Esophagus muscularis mucosa (tissue), 4 donors: ENCODE data around the gene SLC22A17. TPM values are rescaled to one million over a fixed set of nuclear protein-coding genes. Genes with fewer than 3 reads are reported as not detected.
A peak's percentile ranks its signal among the peaks of the same experiment; 100 is the strongest.

ENCODE experiments used
- DNase-seq: peaks from one replicate; pipeline ENCODE4 v3.0.0-alpha.2; 2017; ENCODE audit errors: extremely low spot score
- H3K27ac ChIP-seq, 4 donors: fragments of 200-600 bp; sonication (generic); replicated peaks in 1 of 4; 1 replicate in 3 of 4; 2 replicates in 1 of 4; pipeline ENCODE4 v1.5.1; 2016 to 2019; ENCODE audit warnings: mild to moderate bottlenecking in 1 of 4
- H3K27me3 ChIP-seq, 4 donors: fragments of 200-600 bp; sonication (generic); one replicate each; pipeline versions ENCODE4 v1.5.1 to v1.6.0; 2016 to 2019
- H3K36me3 ChIP-seq, 4 donors: fragments of 200-600 bp; sonication (generic); one replicate each; pipeline ENCODE4 v1.5.1; 2016 to 2019
- H3K4me1 ChIP-seq, 4 donors: fragments of 200-600 bp; sonication (generic); one replicate each; pipeline ENCODE4 v1.5.1; 2016 to 2019
- H3K4me3 ChIP-seq, 4 donors: fragments of 200-600 bp; sonication (generic); 1 replicate in 2 of 4; 2 replicates in 2 of 4; pipeline ENCODE4 v1.5.1; 2016 to 2019; ENCODE audit warnings: mild to moderate bottlenecking in 4 of 4, moderate library complexity in 1 of 4
- H3K9me3 ChIP-seq, 4 donors: fragments of 200-600 bp; sonication (generic); 1 replicate in 3 of 4; 2 replicates in 1 of 4; pipeline ENCODE4 v1.5.1; 2016 to 2019
- EP300 ChIP-seq: sonication (generic); formaldehyde crosslinking; IDR thresholded peaks from one replicate; pipeline ENCODE4 v1.6.1; 2017; ENCODE audit warnings: antibody characterized with exemption
- POLR2A ChIP-seq: fragments of 450-650 bp; IDR thresholded peaks from one replicate; pipeline ENCODE4 v1.6.1; 2017; ENCODE audit warnings: antibody characterized with exemption, moderate library complexity, mild to moderate bottlenecking, low read depth
- POLR2AphosphoS5 ChIP-seq, 2 donors: sonication (generic); formaldehyde crosslinking; IDR thresholded peaks; one replicate each; pipeline ENCODE4 v1.6.1; 2017; ENCODE audit warnings: antibody characterized with exemption in 2 of 2
- WGBS: methylation state at CpG from one replicate; pipeline ENCODE4 v1.1.5; 2018; 5-methylcytosine and 5-hydroxymethylcytosine counted together
- intact Hi-C: fragments of 100-400 bp; cut with DNase I; formaldehyde crosslinking; loops from one replicate; pipeline ENCODE4 v1.15.1; 2023
- total RNA-seq, 4 donors: library from RNA; depleted of rRNA; stranded (reverse); fragments of >200 nt; gene quantifications; one replicate each; pipeline versions ENCODE4 v1.1.0 to v1.2.1, GENCODE V29; 2016
- TF ChIP-seq, protein P1 (sequence below), 3 experiments: fragments of 200-600 bp in 2 of 3; fragments of 450-650 bp in 1 of 3; sonication (generic) in 2 of 3; IDR thresholded peaks; one replicate each; pipeline ENCODE4 v1.5.1; 2017 to 2019; ENCODE audit warnings: antibody characterized with exemption in 3 of 3, mild to moderate bottlenecking in 2 of 3, moderate library complexity in 1 of 3

The SLC22A17 gene
- total RNA-seq, 4 donors from 2014 or later: 12.5 to 36.9 (median 24.9) TPM

DNA sequence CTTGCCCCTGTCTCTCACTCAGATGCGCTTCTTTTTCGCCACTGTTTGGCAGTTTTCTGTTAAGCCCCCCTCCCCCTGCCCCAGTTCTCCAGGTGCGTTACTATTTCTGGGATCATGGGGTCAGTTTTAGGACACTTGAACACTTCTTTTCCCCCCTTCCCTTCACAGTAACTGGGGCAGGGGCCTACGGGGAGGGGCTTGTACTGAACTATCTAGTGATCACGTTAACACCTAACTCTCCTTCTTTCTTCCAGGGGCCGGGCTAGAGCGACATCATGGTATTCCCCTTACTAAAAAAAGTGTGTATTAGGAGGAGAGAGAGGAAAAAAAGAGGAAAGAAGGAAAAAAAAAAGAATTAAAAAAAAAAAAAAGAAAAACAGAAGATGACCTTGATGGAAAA is 27.7 kb downstream of the SLC22A17 start:
- Histone ChIP-seq H3K4me3 (no peak overlapping the region), H3K27ac (no peak overlapping the region), H3K27me3 (no peaks in the 10 kb centered on the region), H3K4me1 (peaks cover 16 to 36% (median 26%) of the 10 kb centered on the region in 4 donors), H3K9me3 (no peaks in the 10 kb centered on the region), H3K36me3 (peaks cover 16 to 38% (median 32%) of the 10 kb centered on the region in 4 donors)
- TF ChIP-seq POLR2AphosphoS5 (IDR thresholded peaks at IDR 0.05) (no peak), POLR2A (no peak), EP300 (no peak)
- TF ChIP-seq, protein P1, sequence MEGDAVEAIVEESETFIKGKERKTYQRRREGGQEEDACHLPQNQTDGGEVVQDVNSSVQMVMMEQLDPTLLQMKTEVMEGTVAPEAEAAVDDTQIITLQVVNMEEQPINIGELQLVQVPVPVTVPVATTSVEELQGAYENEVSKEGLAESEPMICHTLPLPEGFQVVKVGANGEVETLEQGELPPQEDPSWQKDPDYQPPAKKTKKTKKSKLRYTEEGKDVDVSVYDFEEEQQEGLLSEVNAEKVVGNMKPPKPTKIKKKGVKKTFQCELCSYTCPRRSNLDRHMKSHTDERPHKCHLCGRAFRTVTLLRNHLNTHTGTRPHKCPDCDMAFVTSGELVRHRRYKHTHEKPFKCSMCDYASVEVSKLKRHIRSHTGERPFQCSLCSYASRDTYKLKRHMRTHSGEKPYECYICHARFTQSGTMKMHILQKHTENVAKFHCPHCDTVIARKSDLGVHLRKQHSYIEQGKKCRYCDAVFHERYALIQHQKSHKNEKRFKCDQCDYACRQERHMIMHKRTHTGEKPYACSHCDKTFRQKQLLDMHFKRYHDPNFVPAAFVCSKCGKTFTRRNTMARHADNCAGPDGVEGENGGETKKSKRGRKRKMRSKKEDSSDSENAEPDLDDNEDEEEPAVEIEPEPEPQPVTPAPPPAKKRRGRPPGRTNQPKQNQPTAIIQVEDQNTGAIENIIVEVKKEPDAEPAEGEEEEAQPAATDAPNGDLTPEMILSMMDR (IDR thresholded peaks at IDR 0.05): no peak
- WGBS: 77% methylated on average over 7 of the region's 7 CpGs
- DNase-seq: no peak
- intact Hi-C loops: loop anchor here (5.0 kb wide), 2 partner anchors 142 to 232 kb away; partner anchors contain the start of genes NGDN and THTPA

DNA sequence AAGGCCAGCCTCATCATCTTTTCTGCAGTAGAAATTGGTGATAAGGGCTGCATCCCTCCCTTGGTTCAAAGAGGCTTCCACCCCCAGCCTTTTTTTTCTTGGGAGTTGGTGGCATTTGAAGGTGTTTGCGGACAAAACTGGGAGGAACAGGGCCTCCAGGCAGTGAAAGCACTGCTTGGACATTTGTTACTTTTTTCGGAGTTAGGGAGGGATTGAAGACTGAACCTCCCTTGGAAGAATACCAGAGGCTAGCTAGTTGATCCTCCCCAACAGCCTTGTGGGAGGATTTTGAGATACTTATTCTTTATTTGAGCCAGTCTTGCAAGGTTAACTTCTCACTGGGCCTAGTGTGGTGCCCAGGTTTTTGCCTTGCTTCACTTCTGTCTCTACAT is 28.2 kb downstream of the SLC22A17 start:
- H3K4me1 ChIP-seq: peaks cover 16 to 36% (median 27%) of the 10 kb centered on the region in 4 donors
- intact Hi-C loops: loop anchor here (5.0 kb wide), 1 partner anchor 233 kb away; the partner anchor contains the start of gene THTPA
- DNase-seq: no peak
- H3K36me3 ChIP-seq: peaks cover 16 to 38% (median 32%) of the 10 kb centered on the region in 4 donors
- H3K27ac ChIP-seq: no peak overlapping the region
- no peaks in the 10 kb centered on the region for H3K27me3 ChIP-seq
- no peak overlapping the region for H3K4me3 ChIP-seq
- 50% methylated on average over 1 of the region's 2 CpGs for WGBS
- TF ChIP-seq, protein P1 (IDR thresholded peaks at IDR 0.05): no peak
- TF ChIP-seq EP300 (no peak), POLR2AphosphoS5 (IDR thresholded peaks at IDR 0.05) (no peak), POLR2A (no peak)
- no peaks in the 10 kb centered on the region for H3K9me3 ChIP-seq

DNA sequence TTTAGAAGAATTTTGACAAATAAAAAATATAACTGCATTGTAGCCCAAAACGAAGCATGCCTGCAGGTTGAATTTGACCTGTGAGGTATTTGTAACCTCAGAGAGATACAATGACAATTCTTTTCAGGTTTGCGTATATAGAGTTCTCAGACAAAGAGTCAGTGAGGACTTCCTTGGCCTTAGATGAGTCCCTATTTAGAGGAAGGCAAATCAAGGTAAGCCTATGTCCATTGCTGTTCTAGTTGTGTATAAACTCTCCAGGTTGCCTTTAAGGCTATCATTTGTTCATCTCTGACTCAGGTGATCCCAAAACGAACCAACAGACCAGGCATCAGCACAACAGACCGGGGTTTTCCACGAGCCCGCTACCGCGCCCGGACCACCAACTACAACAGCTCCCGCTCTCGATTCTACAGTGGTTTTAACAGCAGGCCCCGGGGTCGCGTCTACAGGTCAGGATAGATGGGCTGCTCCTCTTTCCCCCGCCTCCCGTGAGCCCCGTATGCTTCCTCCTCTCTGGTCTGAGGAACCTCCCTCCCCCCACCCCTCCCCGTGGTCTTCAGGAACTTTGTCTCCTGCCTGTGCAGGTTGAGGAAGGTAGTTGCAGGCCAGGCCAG is 28.7 kb downstream of the SLC22A17 start:
- Histone ChIP-seq H3K27ac (no peak overlapping the region), H3K36me3 (peaks cover 16 to 38% (median 32%) of the 10 kb centered on the region in 4 donors), H3K9me3 (no peaks in the 10 kb centered on the region), H3K4me1 (peaks cover 16 to 36% (median 27%) of the 10 kb centered on the region in 4 donors), H3K4me3 (no peak overlapping the region), H3K27me3 (no peaks in the 10 kb centered on the region)
- WGBS: 77% methylated on average over 18 of the region's 18 CpGs
- no peak for TF ChIP-seq POLR2AphosphoS5 (IDR thresholded peaks at IDR 0.05)
- TF ChIP-seq, protein P1 (IDR thresholded peaks at IDR 0.05): no peak
- no peak for TF ChIP-seq POLR2A
- TF ChIP-seq EP300: no peak
- DNase-seq: no peak
- intact Hi-C loops: loop anchor here (5.0 kb wide), 1 partner anchor 233 kb away; the partner anchor contains the start of gene THTPA

DNA sequence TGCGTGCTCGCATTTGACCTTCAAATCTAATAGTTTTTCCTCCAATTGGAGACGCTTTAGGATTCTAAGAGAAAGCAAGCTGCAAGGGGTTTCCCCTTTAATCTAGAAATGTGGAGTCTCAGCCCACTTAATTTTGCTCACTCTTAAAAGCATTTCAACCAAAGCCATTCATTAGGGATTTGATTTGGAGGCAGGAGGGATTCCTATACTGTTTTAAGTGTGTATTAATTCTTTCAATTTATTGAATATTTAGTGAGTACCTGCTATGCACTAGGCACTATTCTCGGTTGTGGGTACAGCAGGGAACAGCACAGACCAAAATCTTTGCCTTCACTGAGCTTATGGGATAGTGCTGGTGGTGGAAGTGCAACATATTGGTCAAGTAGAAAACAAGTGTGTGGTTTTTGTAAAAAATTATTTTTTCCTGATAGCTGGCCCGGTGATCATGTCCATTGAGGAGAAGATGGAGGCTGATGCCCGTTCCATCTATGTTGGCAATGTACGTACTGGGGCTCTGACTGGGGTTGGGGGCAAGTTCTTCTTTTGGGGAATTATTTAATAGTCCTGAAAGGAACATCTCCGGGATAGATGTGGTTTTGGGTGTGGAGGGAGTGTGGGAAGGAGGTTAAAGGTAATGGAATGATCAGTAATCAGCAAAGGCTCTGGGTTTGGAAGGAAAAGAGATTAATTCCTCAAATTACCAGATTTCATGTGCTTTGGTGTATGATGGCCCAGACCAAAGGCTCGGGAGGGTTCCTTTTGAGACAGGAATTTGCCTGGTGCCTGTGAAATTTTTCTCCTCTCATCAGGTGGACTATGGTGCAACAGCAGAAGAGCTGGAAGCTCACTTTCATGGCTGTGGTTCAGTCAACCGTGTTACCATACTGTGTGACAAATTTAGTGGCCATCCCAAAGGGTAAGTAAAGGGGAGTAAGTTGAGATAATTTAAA is 29.8 kb downstream of the SLC22A17 start:
- H3K9me3 ChIP-seq: no peaks in the 10 kb centered on the region
- 42% methylated on average over 10 of the region's 10 CpGs for WGBS
- H3K4me3 ChIP-seq: peak overlapping the region; percentile 87 to 99 (median 94)
- H3K27me3 ChIP-seq: no peaks in the 10 kb centered on the region
- intact Hi-C loops: loop anchor here (5.0 kb wide), 1 partner anchor 234 kb away; the partner anchor contains the start of gene THTPA
- DNase-seq: no peak
- H3K4me1 ChIP-seq: peaks cover 16 to 36% (median 27%) of the 10 kb centered on the region in 4 donors
- TF ChIP-seq POLR2A (no peak), EP300 (no peak), POLR2AphosphoS5 (IDR thresholded peaks at IDR 0.05) (no peak)
- TF ChIP-seq, protein P1 (IDR thresholded peaks at IDR 0.05): no peak
- H3K36me3 ChIP-seq: peaks cover 16 to 38% (median 32%) of the 10 kb centered on the region in 4 donors
- peak overlapping the region in 3 of 4 donors; percentile 98 to 99 (median 98) for H3K27ac ChIP-seq
